Lower leg skin (tissue), 3 donors: ENCODE data around the gene TRPM3.

ENCODE experiments used
- POLR2A ChIP-seq, 2 donors: fragments of 450-650 bp; IDR thresholded peaks; one replicate each; pipeline ENCODE4 v1.6.1; 2016 to 2017; ENCODE audit warnings: antibody characterized with exemption in 2 of 2, mild to moderate bottlenecking in 1 of 2, moderate library complexity in 1 of 2
- TF ChIP-seq, protein P1 (sequence below), 3 donors: fragments of 450-650 bp; IDR thresholded peaks; one replicate each; pipeline ENCODE4 v1.5.1; 2016; ENCODE audit warnings: antibody characterized with exemption in 3 of 3, mild to moderate bottlenecking in 3 of 3, moderate library complexity in 2 of 3

DNA sequence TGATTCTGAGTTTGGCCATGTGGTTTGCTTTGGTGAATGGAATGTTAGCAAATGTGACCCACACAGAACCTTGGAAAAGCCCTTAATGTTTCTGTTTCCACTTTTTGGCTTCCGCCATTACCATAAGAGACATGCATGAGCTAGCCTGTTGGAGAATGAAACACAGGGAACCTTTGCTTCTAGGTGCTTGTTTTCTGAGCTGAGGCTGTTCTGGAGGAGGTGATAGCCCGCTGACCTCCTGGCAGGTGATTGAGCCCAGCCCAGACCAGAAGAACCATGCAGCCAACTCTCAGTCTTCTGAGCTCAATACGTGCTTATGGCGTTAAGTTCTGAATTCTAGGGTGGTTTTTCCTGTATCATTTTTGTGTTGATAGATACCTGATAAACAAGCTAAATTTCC lies 558.4 kb downstream of the TRPM3 start:
- no peak for TF ChIP-seq POLR2A (IDR thresholded peaks at IDR 0.05)
- TF ChIP-seq, protein P1, sequence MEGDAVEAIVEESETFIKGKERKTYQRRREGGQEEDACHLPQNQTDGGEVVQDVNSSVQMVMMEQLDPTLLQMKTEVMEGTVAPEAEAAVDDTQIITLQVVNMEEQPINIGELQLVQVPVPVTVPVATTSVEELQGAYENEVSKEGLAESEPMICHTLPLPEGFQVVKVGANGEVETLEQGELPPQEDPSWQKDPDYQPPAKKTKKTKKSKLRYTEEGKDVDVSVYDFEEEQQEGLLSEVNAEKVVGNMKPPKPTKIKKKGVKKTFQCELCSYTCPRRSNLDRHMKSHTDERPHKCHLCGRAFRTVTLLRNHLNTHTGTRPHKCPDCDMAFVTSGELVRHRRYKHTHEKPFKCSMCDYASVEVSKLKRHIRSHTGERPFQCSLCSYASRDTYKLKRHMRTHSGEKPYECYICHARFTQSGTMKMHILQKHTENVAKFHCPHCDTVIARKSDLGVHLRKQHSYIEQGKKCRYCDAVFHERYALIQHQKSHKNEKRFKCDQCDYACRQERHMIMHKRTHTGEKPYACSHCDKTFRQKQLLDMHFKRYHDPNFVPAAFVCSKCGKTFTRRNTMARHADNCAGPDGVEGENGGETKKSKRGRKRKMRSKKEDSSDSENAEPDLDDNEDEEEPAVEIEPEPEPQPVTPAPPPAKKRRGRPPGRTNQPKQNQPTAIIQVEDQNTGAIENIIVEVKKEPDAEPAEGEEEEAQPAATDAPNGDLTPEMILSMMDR (IDR thresholded peaks at IDR 0.05) = no peak
